ENCODE data around the gene PTPRN2.

The PTPRN2 gene

DNA sequence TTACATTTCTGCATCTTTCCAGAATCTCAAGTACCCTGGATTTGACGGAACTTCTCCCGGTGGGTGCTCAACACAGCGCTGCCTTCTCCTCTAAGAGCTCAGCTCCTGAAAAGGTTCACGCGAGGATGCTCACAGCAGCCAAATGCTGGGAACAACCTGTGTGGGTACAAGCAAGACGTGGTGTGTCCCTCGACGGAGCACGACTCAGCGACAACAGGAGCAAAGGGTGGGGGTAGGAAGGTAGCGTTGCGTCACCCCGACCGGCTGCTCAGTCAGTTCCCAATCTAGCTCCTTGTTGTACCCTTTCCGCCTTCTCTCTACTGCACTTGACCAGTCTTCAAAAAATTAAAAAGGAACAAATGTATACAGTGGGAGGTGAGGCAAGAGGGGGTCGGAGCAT is 117.3 kb downstream of the PTPRN2 start:
- no peak overlapping the region for H3K4me3 ChIP-seq (ENCODE audit: low read depth, low read length)
- TF ChIP-seq, protein P1, sequence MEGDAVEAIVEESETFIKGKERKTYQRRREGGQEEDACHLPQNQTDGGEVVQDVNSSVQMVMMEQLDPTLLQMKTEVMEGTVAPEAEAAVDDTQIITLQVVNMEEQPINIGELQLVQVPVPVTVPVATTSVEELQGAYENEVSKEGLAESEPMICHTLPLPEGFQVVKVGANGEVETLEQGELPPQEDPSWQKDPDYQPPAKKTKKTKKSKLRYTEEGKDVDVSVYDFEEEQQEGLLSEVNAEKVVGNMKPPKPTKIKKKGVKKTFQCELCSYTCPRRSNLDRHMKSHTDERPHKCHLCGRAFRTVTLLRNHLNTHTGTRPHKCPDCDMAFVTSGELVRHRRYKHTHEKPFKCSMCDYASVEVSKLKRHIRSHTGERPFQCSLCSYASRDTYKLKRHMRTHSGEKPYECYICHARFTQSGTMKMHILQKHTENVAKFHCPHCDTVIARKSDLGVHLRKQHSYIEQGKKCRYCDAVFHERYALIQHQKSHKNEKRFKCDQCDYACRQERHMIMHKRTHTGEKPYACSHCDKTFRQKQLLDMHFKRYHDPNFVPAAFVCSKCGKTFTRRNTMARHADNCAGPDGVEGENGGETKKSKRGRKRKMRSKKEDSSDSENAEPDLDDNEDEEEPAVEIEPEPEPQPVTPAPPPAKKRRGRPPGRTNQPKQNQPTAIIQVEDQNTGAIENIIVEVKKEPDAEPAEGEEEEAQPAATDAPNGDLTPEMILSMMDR (IDR thresholded peaks at IDR 0.05; ENCODE audit: low read depth, low read length), result no peak

GRCh38 chr7:158469396-158470051 is 118.1 kb downstream of the PTPRN2 start:
- TF ChIP-seq, protein P1 (IDR thresholded peaks at IDR 0.05; ENCODE audit: low read depth, low read length), result no peak
- H3K4me3 ChIP-seq (ENCODE audit: low read depth, low read length), result no peak overlapping the region

- no peak overlapping the region for H3K4me3 ChIP-seq (ENCODE audit: low read depth, low read length)
- TF ChIP-seq, protein P1 (IDR thresholded peaks at IDR 0.05; ENCODE audit: low read depth, low read length), result no peak
These were observed 118.8 kb downstream of the PTPRN2 start for GRCh38 chr7:158468700-158469296.

GRCh38 chr7:158468181-158468580 is 119.4 kb downstream of the PTPRN2 start:
- H3K4me3 ChIP-seq (ENCODE audit: low read depth, low read length), result no peak overlapping the region
- TF ChIP-seq, protein P1 (IDR thresholded peaks at IDR 0.05; ENCODE audit: low read depth, low read length), result no peak

- TF ChIP-seq, protein P1 (IDR thresholded peaks at IDR 0.05; ENCODE audit: low read depth, low read length), result no peak
- no peak overlapping the region for H3K4me3 ChIP-seq (ENCODE audit: low read depth, low read length)
These were observed 120.1 kb downstream of the PTPRN2 start for GRCh38 chr7:158467562-158467961.

DNA sequence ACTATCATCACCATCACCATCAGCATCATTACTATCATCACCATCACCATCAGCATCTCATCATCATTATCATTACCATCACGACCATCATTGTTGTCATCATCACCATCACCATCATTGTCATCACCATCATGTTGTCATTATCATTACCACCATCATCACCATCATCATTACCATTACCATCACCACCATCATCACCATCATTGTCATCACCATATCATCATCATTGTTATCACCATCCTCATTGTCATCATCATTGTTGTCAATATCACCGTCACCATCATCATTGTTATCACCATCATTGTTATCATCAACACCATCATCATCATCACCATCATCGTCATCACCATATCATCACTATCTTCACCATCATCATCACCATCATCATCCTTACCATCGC is 124.3 kb downstream of the PTPRN2 start:
- TF ChIP-seq, protein P1 (IDR thresholded peaks at IDR 0.05; ENCODE audit: low read depth, low read length), result no peak
- H3K4me3 ChIP-seq (ENCODE audit: low read depth, low read length), result no peak overlapping the region

DNA sequence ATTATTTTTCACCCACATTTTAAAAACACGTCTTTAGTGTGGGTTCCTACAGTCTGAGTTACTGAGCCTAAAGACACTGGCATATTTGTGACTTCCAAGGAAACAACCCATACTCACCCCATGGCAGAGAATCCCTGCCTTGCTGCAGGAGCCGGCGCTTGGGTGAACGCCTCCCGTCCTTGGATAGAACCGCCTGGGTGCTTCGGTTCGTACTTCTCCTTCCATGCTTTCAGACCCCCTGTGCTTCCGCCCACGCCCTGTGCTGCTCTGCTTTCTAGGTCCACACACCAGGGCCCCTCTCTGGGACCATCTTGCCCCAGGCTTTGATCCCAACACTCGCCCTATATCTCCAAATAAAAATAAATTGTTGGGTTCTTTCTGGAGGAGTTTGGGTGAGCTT is 125.8 kb downstream of the PTPRN2 start:
- TF ChIP-seq, protein P1 (IDR thresholded peaks at IDR 0.05; ENCODE audit: low read depth, low read length), result no peak
- H3K4me3 ChIP-seq (ENCODE audit: low read depth, low read length), result no peak overlapping the region

All from WI38 (cell line).